ENCODE measurements around the gene TECR.

Gene TECR

DNA sequence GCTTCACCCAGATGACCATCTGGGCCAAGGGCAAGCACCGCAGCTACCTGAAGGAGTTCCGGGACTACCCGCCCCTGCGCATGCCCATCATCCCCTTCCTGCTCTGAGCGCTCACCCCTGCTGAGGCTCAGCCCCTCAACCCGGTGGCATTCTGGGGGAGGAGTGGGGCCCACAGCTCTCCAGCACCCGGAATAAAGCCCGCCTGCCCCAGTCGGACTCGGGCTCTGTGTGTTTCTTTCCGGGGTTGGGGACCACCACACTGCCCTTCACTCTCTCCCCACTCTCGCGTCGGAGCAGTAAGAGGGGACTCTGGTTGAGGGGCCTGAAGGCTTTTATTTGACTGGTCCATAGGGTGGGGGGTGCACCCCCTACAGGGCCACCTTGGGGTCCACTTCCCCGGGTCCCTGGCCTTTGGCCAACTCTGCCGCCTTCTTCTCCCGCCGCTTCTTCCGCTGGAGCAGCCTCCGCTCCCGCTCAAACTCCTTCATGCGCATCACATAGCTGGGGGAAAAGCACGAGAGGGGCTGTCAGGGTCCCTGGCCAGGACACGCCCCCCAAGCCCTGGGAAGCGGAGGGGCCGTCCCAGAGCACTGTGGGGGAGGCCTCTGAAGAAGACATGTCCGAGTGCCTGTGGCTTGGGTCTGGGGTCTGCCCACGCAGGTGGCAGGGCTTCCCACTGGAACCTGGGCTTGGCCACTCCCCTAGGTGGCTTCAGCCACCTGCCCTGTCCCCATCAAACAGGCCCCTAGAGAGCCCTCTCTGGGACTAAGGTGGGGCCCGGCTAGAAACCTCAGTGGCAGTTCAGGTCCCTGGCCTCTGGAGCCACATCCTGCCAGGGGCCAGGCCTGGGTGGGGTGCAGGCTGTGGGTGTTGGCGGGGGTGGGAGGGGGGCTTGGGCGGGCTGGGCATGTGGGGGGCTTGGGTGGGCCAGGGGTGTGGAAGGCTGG is 36.6 kb downstream of the TECR start:
- no peak overlapping the region for H3K4me3 ChIP-seq (ENCODE audit: low read length, poor library complexity, severe bottlenecking)
- no peak overlapping the region for H2AFZ ChIP-seq (ENCODE audit: low read length)
- no peaks in the 10 kb centered on the region for H3K27me3 ChIP-seq (ENCODE audit: insufficient read depth, low read length, poor library complexity, severe bottlenecking)
- no peak for TF ChIP-seq CTCF (conservative IDR thresholded peaks at IDR 0.05; ENCODE audit: low read length)
- TF ChIP-seq EZH2phosphoT487 (IDR thresholded peaks at IDR 0.05; ENCODE audit: borderline replicate concordance), result no peak
- no peaks in the 10 kb centered on the region for H3K9me2 ChIP-seq (replicated peaks; ENCODE audit: low read depth, low read length)
- H3K9ac ChIP-seq (ENCODE audit: low read depth, low read length, poor library complexity, severe bottlenecking), result no peak overlapping the region
- no peak overlapping the region for H3K4me2 ChIP-seq (ENCODE audit: low read depth, low read length, poor library complexity, severe bottlenecking)
- H3K9me3 ChIP-seq (ENCODE audit: insufficient read depth, low read depth, low read length), result no peaks in the 10 kb centered on the region
- H4K20me1 ChIP-seq (ENCODE audit: insufficient read depth, low read length, poor library complexity, severe bottlenecking), result peaks cover 15% of the 10 kb centered on the region
- peaks cover 18% of the 10 kb centered on the region for H3K79me2 ChIP-seq (ENCODE audit: insufficient read depth, low read length)
- H3K4me1 ChIP-seq (ENCODE audit: insufficient read depth, low read length, poor library complexity, severe bottlenecking), result peaks cover 6% of the 10 kb centered on the region
- H3F3A ChIP-seq (ENCODE audit: low read depth), result no peaks in the 10 kb centered on the region
- peaks cover 20% of the 10 kb centered on the region; the same call in 1 of the 2 replicates for H3K36me3 ChIP-seq (ENCODE audit: insufficient read depth, low read length)

- Histone ChIP-seq H3K27me3 (ENCODE audit: insufficient read depth, low read length, poor library complexity, severe bottlenecking) (no peaks in the 10 kb centered on the region), H3K79me2 (ENCODE audit: insufficient read depth, low read length) (peaks cover 20% of the 10 kb centered on the region), H3K9me2 (replicated peaks; ENCODE audit: low read depth, low read length) (no peaks in the 10 kb centered on the region), H3K9me3 (ENCODE audit: insufficient read depth, low read depth, low read length) (no peaks in the 10 kb centered on the region), H3K9ac (ENCODE audit: low read depth, low read length, poor library complexity, severe bottlenecking) (no peak overlapping the region), H3K4me3 (ENCODE audit: low read length, poor library complexity, severe bottlenecking) (no peak overlapping the region), H3K4me2 (ENCODE audit: low read depth, low read length, poor library complexity, severe bottlenecking) (no peak overlapping the region), H3K36me3 (ENCODE audit: insufficient read depth, low read length) (peaks cover 20% of the 10 kb centered on the region; the same call in 1 of the 2 replicates), H4K20me1 (ENCODE audit: insufficient read depth, low read length, poor library complexity, severe bottlenecking) (peaks cover 15% of the 10 kb centered on the region), H3K4me1 (ENCODE audit: insufficient read depth, low read length, poor library complexity, severe bottlenecking) (peaks cover 11% of the 10 kb centered on the region), H3F3A (ENCODE audit: low read depth) (no peaks in the 10 kb centered on the region), H2AFZ (ENCODE audit: low read length) (no peak overlapping the region)
- TF ChIP-seq CTCF (conservative IDR thresholded peaks at IDR 0.05; ENCODE audit: low read length), result no peak
- TF ChIP-seq EZH2phosphoT487 (IDR thresholded peaks at IDR 0.05; ENCODE audit: borderline replicate concordance), result no peak
Measured at GRCh38 chr19:14566712-14567077, 37.3 kb downstream of the TECR start.

GRCh38 chr19:14567079-14567478 is 37.7 kb downstream of the TECR start:
- H3K4me2 ChIP-seq (ENCODE audit: low read depth, low read length, poor library complexity, severe bottlenecking), result no peak overlapping the region
- H3K9ac ChIP-seq (ENCODE audit: low read depth, low read length, poor library complexity, severe bottlenecking), result no peak overlapping the region
- peaks cover 11% of the 10 kb centered on the region for H3K4me1 ChIP-seq (ENCODE audit: insufficient read depth, low read length, poor library complexity, severe bottlenecking)
- H3K79me2 ChIP-seq (ENCODE audit: insufficient read depth, low read length), result peaks cover 21% of the 10 kb centered on the region
- no peaks in the 10 kb centered on the region for H3F3A ChIP-seq (ENCODE audit: low read depth)
- no peak overlapping the region for H3K4me3 ChIP-seq (ENCODE audit: low read length, poor library complexity, severe bottlenecking)
- H3K27me3 ChIP-seq (ENCODE audit: insufficient read depth, low read length, poor library complexity, severe bottlenecking), result no peaks in the 10 kb centered on the region
- H3K36me3 ChIP-seq (ENCODE audit: insufficient read depth, low read length), result peaks cover 20% of the 10 kb centered on the region; the same call in 1 of the 2 replicates
- TF ChIP-seq CTCF (conservative IDR thresholded peaks at IDR 0.05; ENCODE audit: low read length), result no peak
- no peak for TF ChIP-seq EZH2phosphoT487 (IDR thresholded peaks at IDR 0.05; ENCODE audit: borderline replicate concordance)
- H4K20me1 ChIP-seq (ENCODE audit: insufficient read depth, low read length, poor library complexity, severe bottlenecking), result peaks cover 15% of the 10 kb centered on the region
- H3K9me3 ChIP-seq (ENCODE audit: insufficient read depth, low read depth, low read length), result no peaks in the 10 kb centered on the region
- H2AFZ ChIP-seq (ENCODE audit: low read length), result no peak overlapping the region
- no peaks in the 10 kb centered on the region for H3K9me2 ChIP-seq (replicated peaks; ENCODE audit: low read depth, low read length)

All from Loucy (cell line).